Coronary artery (tissue), 2 donors: ENCODE results near the gene LDLRAD4.

Experiments used
- DNase-seq: peaks from one replicate; pipeline ENCODE4 v3.0.0-alpha.2; 2017; ENCODE audit warnings: low spot score
- H3K27ac ChIP-seq, 2 donors: fragments of 200-600 bp; sonication (generic); one replicate each; pipeline ENCODE4 v1.5.1; 2016 to 2019
- H3K4me3 ChIP-seq: fragments of 200-600 bp; sonication (generic); 2 replicates; pipeline ENCODE4 v1.5.1; 2016; ENCODE audit warnings: mild to moderate bottlenecking, moderate library complexity
- TF ChIP-seq, protein P1 (sequence below): fragments of 200-600 bp; sonication (generic); IDR thresholded peaks from one replicate; pipeline ENCODE4 v1.5.1; 2019; ENCODE audit warnings: antibody characterized with exemption

Gene LDLRAD4

GRCh38 chr18:13303756-13304364 lies 85.3 kb downstream of the LDLRAD4 start:
- DNase-seq: no peak
- Histone ChIP-seq H3K27ac (no peak overlapping the region), H3K4me3 (no peak overlapping the region)
- TF ChIP-seq, protein P1, sequence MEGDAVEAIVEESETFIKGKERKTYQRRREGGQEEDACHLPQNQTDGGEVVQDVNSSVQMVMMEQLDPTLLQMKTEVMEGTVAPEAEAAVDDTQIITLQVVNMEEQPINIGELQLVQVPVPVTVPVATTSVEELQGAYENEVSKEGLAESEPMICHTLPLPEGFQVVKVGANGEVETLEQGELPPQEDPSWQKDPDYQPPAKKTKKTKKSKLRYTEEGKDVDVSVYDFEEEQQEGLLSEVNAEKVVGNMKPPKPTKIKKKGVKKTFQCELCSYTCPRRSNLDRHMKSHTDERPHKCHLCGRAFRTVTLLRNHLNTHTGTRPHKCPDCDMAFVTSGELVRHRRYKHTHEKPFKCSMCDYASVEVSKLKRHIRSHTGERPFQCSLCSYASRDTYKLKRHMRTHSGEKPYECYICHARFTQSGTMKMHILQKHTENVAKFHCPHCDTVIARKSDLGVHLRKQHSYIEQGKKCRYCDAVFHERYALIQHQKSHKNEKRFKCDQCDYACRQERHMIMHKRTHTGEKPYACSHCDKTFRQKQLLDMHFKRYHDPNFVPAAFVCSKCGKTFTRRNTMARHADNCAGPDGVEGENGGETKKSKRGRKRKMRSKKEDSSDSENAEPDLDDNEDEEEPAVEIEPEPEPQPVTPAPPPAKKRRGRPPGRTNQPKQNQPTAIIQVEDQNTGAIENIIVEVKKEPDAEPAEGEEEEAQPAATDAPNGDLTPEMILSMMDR: no peak

GRCh38 chr18:13305301-13305700 lies 86.7 kb downstream of the LDLRAD4 start:
- TF ChIP-seq, protein P1: no peak

DNA sequence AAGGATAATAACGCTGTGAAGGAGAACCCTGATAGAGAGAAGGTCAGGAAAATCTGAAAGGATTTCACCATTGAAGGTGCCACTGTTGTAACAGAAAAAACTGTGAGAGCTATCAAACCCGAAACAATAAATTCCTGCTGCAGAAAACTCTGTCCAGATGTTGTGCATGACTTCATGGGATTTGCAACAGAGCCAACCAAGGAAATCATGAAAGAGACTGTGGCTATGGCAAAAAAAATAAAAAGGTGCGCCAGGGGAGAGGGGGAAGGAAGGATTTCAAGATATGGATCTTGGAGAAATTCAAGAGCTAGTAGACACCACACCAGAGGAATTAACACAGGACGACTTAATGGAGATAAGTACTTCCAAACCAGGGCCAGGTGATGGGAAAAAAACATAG lies 88.0 kb downstream of the LDLRAD4 start:
- TF ChIP-seq, protein P1: no peak
- Histone ChIP-seq H3K27ac (no peak overlapping the region), H3K4me3 (no peak overlapping the region)
- DNase-seq: no peak

More at GRCh38 chr18:13305301-13305700, 86.7 kb downstream of the LDLRAD4 start:
- no peak for DNase-seq
- H3K4me3 ChIP-seq: no peak overlapping the region
- H3K27ac ChIP-seq: no peak overlapping the region

- Histone ChIP-seq H3K4me3 (no peak overlapping the region), H3K27ac (no peak overlapping the region)
- DNase-seq: peak; percentile 29
- TF ChIP-seq, protein P1: no peak
Measured at GRCh38 chr18:13308369-13308768, 89.8 kb downstream of the LDLRAD4 start.

DNA sequence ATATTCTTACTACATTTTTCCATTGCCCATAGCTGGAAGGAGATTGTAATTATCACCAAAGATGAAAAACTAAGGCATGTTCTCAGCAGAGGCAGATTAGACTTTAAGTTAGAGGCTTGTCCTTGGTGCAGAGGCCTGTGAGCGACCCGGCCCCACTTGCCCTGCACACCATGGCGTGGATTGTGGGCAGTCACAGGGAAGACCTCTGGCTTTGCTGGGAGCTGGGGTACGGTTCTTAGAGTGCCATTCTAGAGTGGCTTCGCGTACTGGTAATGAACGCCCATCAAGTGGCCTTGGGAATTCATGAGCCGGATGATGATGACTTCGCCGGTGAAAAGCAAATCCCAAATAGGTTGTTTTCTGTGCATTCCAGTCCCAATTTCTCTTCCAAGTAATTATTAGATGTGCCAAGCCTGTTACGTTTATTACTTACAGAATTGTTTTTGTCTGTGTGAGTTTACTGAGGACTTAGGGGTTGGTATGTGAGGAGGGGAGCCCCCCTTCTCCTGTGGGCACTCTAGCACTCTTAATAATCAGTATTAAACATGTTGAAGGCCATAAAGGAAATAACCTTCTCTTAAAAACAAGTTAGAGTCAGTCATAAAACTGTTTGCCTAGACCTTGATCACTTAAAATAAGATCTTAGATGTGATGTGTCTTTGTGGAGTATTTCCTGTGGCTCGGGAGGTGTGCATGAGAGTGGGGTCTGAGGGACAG lies 90.6 kb downstream of the LDLRAD4 start:
- peak; percentile 68 for DNase-seq
- no peak overlapping the region for H3K27ac ChIP-seq
- no peak overlapping the region for H3K4me3 ChIP-seq
- TF ChIP-seq, protein P1: no peak

DNA sequence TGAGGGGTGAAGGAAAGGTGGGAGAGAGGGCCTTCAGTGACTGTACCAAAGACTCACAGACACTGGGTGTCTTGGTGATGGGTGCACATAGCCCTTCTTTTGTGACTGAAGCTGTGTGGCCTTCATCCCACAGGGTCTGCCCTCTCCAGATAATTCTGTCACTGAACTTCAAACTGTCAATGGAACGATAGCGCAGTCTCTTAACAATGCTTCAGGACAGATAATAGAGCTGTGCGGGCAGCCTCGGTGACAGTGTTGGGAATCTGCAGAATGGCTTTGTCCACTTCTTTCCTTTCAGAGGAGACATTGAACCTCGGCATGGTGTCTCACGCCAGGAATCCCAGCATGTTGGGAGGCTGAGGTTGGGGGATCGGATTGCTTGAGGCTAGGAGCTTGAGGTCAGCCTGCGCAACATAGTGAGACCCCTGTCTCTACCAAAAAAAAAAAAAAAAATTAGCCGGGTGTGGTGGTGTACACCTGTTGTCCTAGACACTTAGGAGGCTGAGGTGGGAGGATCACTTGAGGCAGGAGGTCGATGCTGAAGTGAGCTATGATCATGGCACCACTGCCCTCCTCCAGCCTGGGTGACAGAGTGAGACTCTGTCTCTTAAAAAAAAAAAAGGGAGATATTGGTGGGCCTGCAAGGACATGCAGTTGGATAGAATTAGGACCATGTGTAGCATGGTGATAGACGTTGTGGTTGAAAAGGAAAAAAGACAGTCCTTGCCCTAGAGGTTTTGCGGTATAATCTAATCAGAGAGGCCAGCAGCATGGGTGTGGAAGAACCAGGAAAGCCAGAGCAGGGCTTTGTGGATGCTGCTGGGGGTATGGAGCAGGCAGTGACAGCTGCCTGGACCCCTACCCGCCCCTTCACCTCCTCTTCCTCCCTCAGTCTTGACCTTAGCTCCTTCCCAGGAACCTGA lies 91.4 kb downstream of the LDLRAD4 start:
- DNase-seq: no peak
- Histone ChIP-seq H3K27ac (no peak overlapping the region), H3K4me3 (no peak overlapping the region)
- TF ChIP-seq, protein P1: no peak
